NCI-H1105 treated with DMSO at 0.1 percent for 48 hours (cell line): ENCODE measurements around the gene RTEL1.
"Not testable (repeated sequence)": the region's sequence is repeated elsewhere in the genome, so short reads cannot be mapped to it uniquely, and the experiment has no call there.

ENCODE experiments used
- DNase-seq: peaks from one replicate; lab custom pipeline; 2025; lab: John Stamatoyannopoulos, UW

Gene RTEL1

GRCh38 chr20:63627129-63627750 is 30.9 kb upstream of the RTEL1 start:
- DNase-seq = peak; percentile 84

- DNase-seq = no peak
Observed at GRCh38 chr20:63627751-63628245, 30.3 kb upstream of the RTEL1 start.

- DNase-seq = peak; percentile 86
Observed at GRCh38 chr20:63628246-63628975, 29.7 kb upstream of the RTEL1 start.

GRCh38 chr20:63630956-63631355 is 27.2 kb upstream of the RTEL1 start:
- DNase-seq = not testable (repeated sequence)

GRCh38 chr20:63631426-63631825 is 26.7 kb upstream of the RTEL1 start:
- DNase-seq = not testable (repeated sequence)

GRCh38 chr20:63633732-63634131 is 24.4 kb upstream of the RTEL1 start:
- DNase-seq = no peak

GRCh38 chr20:63635431-63636141 is 22.5 kb upstream of the RTEL1 start:
- DNase-seq = no peak

GRCh38 chr20:63636752-63637628 is 21.1 kb upstream of the RTEL1 start:
- no peak for DNase-seq

- DNase-seq = no peak
Observed at GRCh38 chr20:63639093-63639975, 18.8 kb upstream of the RTEL1 start.

GRCh38 chr20:63640086-63640485 is 18.0 kb upstream of the RTEL1 start:
- no peak for DNase-seq

- DNase-seq = not testable (repeated sequence)
Observed at GRCh38 chr20:63640686-63641085, 17.4 kb upstream of the RTEL1 start.

- no peak for DNase-seq
Observed at GRCh38 chr20:63641146-63641791, 16.8 kb upstream of the RTEL1 start.

- peak; percentile 89 for DNase-seq
Observed at GRCh38 chr20:63641792-63642523, 16.2 kb upstream of the RTEL1 start.

- peak; percentile 17 for DNase-seq
Observed at GRCh38 chr20:63642527-63643247, 15.4 kb upstream of the RTEL1 start.

- no peak for DNase-seq
Observed at GRCh38 chr20:63643499-63643898, 14.6 kb upstream of the RTEL1 start.

GRCh38 chr20:63643946-63644345 is 14.2 kb upstream of the RTEL1 start:
- DNase-seq = no peak

- no peak for DNase-seq
Observed at GRCh38 chr20:63645218-63645617, 12.9 kb upstream of the RTEL1 start.

GRCh38 chr20:63648190-63648589 is 9.9 kb upstream of the RTEL1 start:
- DNase-seq = no peak
